ENCODE measurements around the gene RRBP1.

Gene RRBP1

GRCh38 chr20:17705916-17706315 is 23.9 kb upstream of the RRBP1 start:
- TF ChIP-seq SIN3A (IDR thresholded peaks at IDR 0.05; ENCODE audit: borderline replicate concordance, insufficient read depth, low read length) (no peak), POLR2AphosphoS5 (IDR thresholded peaks at IDR 0.05; ENCODE audit: low read depth, low read length) (no peak), REST (IDR thresholded peaks at IDR 0.05; ENCODE audit: insufficient read depth in 1 of 2, low read depth in 2 of 2, low read length in 2 of 2) (no peak), TAF1 (IDR thresholded peaks at IDR 0.05; ENCODE audit: borderline replicate concordance, insufficient read depth, low read length) (no peak), FOXP2 (optimal IDR thresholded peaks at IDR 0.05; ENCODE audit: borderline replicate concordance, extremely low read depth, extremely low read length, insufficient read depth) (no peak)

DNA sequence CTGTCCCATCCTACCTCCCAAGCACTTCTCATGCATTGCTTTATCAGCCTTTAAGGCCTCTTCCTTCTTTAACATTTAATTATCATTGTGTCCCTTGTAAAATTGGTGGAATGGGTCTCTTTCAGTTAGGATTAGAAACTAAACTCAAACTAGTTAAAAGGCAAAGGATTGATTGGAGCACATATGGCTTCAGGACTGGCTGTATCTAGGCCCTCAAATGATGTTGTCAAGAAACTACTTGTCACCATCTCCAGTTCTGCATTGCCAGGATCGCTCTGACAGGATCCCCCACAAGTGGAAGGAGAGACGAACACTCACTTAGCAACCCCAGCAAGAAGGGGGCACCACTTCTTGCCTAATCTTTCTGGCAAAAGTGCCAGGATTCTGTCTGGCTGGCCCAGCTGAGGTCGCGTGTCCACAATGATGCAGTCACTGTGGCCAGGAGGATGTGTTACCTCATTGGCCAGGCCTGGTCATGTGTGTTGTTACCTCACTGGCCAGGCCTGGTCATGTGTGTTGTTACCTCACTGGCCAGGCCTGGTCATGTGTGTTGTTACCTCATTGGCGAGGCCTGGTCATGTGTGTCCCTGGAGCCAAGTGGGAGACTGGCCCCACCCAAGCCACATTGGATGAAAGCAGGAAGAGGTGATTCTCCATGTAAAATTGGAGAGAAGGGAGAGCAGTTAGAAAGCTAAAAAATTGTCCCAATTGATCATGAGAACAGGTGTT is 22.7 kb upstream of the RRBP1 start:
- no peak for TF ChIP-seq POLR2AphosphoS5 (IDR thresholded peaks at IDR 0.05; ENCODE audit: low read depth, low read length)
- TF ChIP-seq FOXP2 (optimal IDR thresholded peaks at IDR 0.05; ENCODE audit: borderline replicate concordance, extremely low read depth, extremely low read length, insufficient read depth) = no peak
- no peak for TF ChIP-seq TAF1 (IDR thresholded peaks at IDR 0.05; ENCODE audit: borderline replicate concordance, insufficient read depth, low read length)
- TF ChIP-seq REST (IDR thresholded peaks at IDR 0.05; ENCODE audit: insufficient read depth in 1 of 2, low read depth in 2 of 2, low read length in 2 of 2) = no peak
- TF ChIP-seq SIN3A (IDR thresholded peaks at IDR 0.05; ENCODE audit: borderline replicate concordance, insufficient read depth, low read length) = no peak

GRCh38 chr20:17701826-17702225 is 19.8 kb upstream of the RRBP1 start:
- TF ChIP-seq POLR2AphosphoS5 (IDR thresholded peaks at IDR 0.05; ENCODE audit: low read depth, low read length) (no peak), TAF1 (IDR thresholded peaks at IDR 0.05; ENCODE audit: borderline replicate concordance, insufficient read depth, low read length) (no peak), REST (IDR thresholded peaks at IDR 0.05; ENCODE audit: insufficient read depth in 1 of 2, low read depth in 2 of 2, low read length in 2 of 2) (no peak), SIN3A (IDR thresholded peaks at IDR 0.05; ENCODE audit: borderline replicate concordance, insufficient read depth, low read length) (no peak), FOXP2 (optimal IDR thresholded peaks at IDR 0.05; ENCODE audit: borderline replicate concordance, extremely low read depth, extremely low read length, insufficient read depth) (no peak)

DNA sequence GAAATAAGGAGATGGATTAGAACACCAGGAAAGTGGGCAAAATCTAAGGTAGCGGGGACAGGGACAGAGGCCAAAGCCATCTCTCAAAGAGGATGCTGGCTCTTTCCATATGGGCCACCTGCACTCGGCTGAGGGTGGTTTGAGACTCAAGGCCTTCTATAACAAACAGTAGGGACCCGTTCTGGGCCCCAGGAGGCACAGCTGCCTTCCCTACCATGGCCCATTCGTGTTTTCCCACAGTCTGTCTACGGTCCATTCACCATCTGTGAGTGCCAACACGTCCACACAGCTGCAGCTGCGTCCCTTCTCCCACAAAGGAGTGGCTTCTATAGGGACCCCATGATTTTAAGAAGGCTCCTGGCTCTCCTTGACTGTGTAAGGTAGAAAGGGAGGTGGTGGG is 18.6 kb upstream of the RRBP1 start:
- TF ChIP-seq SIN3A (IDR thresholded peaks at IDR 0.05; ENCODE audit: borderline replicate concordance, insufficient read depth, low read length) (no peak), FOXP2 (optimal IDR thresholded peaks at IDR 0.05; ENCODE audit: borderline replicate concordance, extremely low read depth, extremely low read length, insufficient read depth) (no peak), TAF1 (IDR thresholded peaks at IDR 0.05; ENCODE audit: borderline replicate concordance, insufficient read depth, low read length) (no peak), REST (IDR thresholded peaks at IDR 0.05; ENCODE audit: insufficient read depth in 1 of 2, low read depth in 2 of 2, low read length in 2 of 2) (no peak), POLR2AphosphoS5 (IDR thresholded peaks at IDR 0.05; ENCODE audit: low read depth, low read length) (no peak)
